ENCODE results near the gene PHLDA2.
A peak's percentile ranks its signal among the peaks of the same experiment; 100 is the strongest.

PHLDA2 gene

DNA sequence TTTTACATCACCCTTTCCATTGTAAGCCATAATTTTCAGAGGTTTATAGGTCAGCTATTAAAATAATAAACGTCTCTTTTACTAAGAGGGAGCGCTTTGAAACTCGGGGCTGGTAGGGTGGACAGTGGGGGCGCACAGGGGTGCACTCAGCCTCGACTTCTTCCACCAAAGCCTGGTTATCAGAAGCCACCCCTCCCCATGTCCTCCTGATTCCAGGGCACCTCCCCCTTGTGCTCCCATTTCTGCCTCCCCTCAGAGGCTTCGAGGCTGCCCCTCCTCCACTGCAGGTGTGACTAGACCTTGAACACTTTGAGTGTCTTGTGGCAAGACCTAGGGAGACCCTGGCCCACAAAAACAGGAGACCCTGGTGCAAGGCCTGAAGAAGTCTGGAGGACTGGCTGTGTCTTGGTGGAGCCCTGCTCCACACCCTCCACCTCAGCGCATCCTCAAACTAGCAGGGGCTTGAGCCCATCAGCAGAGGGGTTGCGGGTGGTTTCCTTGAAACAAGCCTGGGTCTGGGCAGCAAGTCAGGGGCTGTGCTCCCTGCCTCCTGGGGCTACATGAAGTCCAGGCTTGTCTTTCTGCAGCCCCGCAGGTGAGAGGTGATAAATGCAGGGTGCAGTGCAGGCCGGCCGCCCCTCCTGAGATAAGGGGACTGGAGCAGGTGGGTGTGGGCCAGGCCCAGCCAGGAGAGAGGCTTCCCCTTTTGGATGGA lies 46.7 kb downstream of the PHLDA2 start:
- DNase-seq (ENCODE audit: low read depth) = no peak
- peak overlapping the region; percentile 64 for H3K4me3 ChIP-seq (ENCODE audit: low read depth, low read length)
- in situ Hi-C loops (cut with HindIII; ENCODE audit: low sequenced_read_pairs) = no loop called here
- TF ChIP-seq, protein P1, sequence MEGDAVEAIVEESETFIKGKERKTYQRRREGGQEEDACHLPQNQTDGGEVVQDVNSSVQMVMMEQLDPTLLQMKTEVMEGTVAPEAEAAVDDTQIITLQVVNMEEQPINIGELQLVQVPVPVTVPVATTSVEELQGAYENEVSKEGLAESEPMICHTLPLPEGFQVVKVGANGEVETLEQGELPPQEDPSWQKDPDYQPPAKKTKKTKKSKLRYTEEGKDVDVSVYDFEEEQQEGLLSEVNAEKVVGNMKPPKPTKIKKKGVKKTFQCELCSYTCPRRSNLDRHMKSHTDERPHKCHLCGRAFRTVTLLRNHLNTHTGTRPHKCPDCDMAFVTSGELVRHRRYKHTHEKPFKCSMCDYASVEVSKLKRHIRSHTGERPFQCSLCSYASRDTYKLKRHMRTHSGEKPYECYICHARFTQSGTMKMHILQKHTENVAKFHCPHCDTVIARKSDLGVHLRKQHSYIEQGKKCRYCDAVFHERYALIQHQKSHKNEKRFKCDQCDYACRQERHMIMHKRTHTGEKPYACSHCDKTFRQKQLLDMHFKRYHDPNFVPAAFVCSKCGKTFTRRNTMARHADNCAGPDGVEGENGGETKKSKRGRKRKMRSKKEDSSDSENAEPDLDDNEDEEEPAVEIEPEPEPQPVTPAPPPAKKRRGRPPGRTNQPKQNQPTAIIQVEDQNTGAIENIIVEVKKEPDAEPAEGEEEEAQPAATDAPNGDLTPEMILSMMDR (IDR thresholded peaks at IDR 0.05; ENCODE audit: low read depth, low read length, missing control alignments) = no peak

DNA sequence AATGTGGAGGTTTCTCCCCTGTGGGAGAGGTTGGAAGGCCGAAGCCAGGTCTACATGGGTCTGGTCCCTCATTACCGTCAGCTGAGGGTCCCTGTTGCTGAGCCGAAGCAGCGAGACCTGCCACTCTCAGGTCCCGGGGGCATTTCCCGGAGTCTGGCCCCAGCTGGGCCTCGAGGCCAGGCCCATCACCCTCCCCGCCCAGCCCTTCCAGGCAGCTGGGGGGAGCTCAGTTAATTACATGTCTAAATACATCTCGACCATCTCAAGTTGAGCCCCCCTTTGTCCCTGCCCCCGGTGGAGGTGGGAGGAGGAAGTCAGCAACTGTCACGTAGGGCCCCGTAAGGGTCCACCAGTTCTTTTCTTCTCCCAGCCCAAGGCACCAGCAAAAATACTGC lies 47.2 kb downstream of the PHLDA2 start:
- TF ChIP-seq, protein P1 (IDR thresholded peaks at IDR 0.05; ENCODE audit: low read depth, low read length, missing control alignments) = no peak
- H3K4me3 ChIP-seq (ENCODE audit: low read depth, low read length) = no peak overlapping the region
- DNase-seq (ENCODE audit: low read depth) = no peak
- in situ Hi-C loops (cut with HindIII; ENCODE audit: low sequenced_read_pairs) = no loop called here

DNA sequence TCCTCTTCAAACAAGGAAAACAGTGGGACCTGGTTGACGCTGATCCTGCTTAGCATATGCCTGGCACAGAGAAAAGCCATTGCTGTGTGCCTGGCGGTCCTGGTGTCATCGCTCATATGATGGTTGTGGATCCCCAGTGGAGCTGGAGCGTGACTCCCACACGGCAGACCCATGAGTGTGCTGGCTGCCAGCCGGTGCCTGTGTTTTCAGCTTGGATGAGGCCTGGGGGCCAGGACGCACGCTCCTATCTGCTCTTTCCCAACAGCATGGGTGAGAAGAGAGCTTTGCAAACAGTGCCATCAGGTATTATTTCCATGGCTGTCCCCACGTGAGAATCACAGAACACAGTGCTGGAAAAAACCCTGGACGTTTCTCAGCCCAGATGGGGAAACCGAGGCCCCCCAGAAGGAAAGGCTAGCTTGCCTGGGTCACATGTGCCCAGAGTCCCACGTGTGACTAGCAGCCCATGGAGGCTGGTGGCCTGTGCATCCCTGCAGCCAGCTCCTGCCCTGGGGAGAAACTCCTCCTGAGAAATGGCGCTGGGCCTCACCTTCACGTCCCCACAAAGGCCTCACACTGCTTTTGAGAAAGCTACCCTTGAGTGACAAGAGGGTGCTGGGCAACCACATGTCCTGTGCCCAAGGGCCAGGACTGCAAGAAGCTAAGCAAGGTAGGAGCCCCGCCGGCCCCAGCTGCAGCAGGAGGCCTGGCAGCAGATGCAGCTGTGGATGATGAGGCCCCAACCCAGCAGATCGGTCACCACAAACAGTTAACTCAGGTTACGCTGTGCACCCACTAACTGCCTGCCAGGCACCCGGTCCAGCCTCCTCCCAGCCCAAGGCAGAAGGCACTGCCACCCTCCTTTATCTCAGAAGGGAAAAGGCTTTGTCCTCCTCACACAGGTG lies 47.9 kb downstream of the PHLDA2 start:
- in situ Hi-C loops (cut with HindIII; ENCODE audit: low sequenced_read_pairs) = no loop called here
- DNase-seq (ENCODE audit: low read depth) = no peak
- no peak overlapping the region for H3K4me3 ChIP-seq (ENCODE audit: low read depth, low read length)
- TF ChIP-seq, protein P1 (IDR thresholded peaks at IDR 0.05; ENCODE audit: low read depth, low read length, missing control alignments) = no peak

DNA sequence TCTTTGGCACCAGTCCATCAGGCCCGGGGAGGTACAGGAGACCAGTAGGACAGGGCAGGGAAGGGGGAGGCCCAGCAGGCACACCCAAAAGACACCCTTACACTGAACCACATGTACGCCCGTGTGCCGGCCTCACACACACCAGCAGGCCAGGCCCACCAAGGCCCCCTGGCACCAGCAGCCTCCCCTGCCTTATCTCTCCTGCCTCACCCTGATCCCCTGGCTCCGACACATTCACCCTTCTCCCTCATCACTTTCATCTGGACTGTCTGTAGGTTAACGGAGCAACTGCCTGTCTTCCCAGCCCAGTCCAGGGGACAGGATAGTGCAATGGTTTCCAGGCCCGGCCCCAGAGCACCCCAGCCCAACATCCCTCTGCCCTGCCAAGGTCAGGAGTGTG lies 48.6 kb downstream of the PHLDA2 start:
- in situ Hi-C loops (cut with HindIII; ENCODE audit: low sequenced_read_pairs) = no loop called here

DNA sequence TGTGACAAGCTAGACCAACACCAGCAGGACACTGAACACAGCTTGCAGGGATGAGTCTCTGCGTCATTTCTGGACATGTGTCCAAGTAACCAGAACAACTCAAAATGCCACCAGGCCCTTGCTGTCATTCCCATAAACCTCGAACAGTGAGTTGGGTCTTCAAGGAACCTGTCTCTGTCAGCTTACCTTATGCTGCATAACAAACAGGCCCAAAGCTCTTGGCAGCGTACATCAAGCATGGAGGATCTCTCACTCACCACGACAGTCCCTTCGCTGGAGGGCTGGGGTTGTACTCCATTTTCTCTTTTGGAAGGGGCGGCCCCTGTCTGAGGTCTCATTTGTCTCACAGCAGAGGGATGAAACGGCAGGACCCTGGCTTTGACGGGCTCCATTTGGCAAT lies 50.4 kb downstream of the PHLDA2 start:
- in situ Hi-C loops (cut with HindIII; ENCODE audit: low sequenced_read_pairs) = no loop called here
- no peak overlapping the region for H3K4me3 ChIP-seq (ENCODE audit: low read depth, low read length)
- TF ChIP-seq, protein P1 (IDR thresholded peaks at IDR 0.05; ENCODE audit: low read depth, low read length, missing control alignments) = no peak
- DNase-seq (ENCODE audit: low read depth) = no peak

More for the DNA sequence above, 48.6 kb downstream of the PHLDA2 start:
- DNase-seq (ENCODE audit: low read depth) = no peak
- no peak overlapping the region for H3K4me3 ChIP-seq (ENCODE audit: low read depth, low read length)
- TF ChIP-seq, protein P1 (IDR thresholded peaks at IDR 0.05; ENCODE audit: low read depth, low read length, missing control alignments) = no peak

All from astrocyte of the cerebellum (primary cell).